SJSA1 (cell line): Measurements from ENCODE around the gene DNAI4. TPM values are rescaled to one million over a fixed set of nuclear protein-coding genes. Genes with fewer than 3 reads are reported as not detected.
A peak's percentile ranks its signal among the peaks of the same experiment; 100 is the strongest.

Source experiments
- DNase-seq, 2 experiments: peaks; one replicate each; pipeline ENCODE4 v3.0.0-alpha.2; 2015 to 2020; ENCODE audit warnings: low spot score in 2 of 2, low read depth in 1 of 2
- H3K27ac ChIP-seq: fragments of 250-450 bp; sonication (Bioruptor Pico); 2 replicates; pipeline ENCODE4 v1.5.1; 2020; ENCODE audit warnings: mild to moderate bottlenecking, moderate library complexity
- H3K27me3 ChIP-seq: fragments of 250-450 bp; sonication (Bioruptor Pico); replicated peaks from 2 replicates; pipeline ENCODE4 v1.5.1; 2020; ENCODE audit warnings: mild to moderate bottlenecking, moderate library complexity
- H3K36me3 ChIP-seq: fragments of 250-450 bp; sonication (Bioruptor Pico); 2 replicates; pipeline ENCODE4 v1.5.1; 2020; ENCODE audit warnings: mild to moderate bottlenecking
- H3K4me1 ChIP-seq: fragments of 250-450 bp; sonication (Bioruptor Pico); replicated peaks from 2 replicates; pipeline ENCODE4 v1.6.1; 2021; ENCODE audit warnings: mild to moderate bottlenecking
- H3K4me3 ChIP-seq: fragments of 250-450 bp; sonication (Bioruptor Pico); 2 replicates; pipeline ENCODE4 v1.5.1; 2020; ENCODE audit warnings: mild to moderate bottlenecking
- H3K9me3 ChIP-seq: fragments of 250-450 bp; sonication (Bioruptor Pico); replicated peaks from 2 replicates; pipeline ENCODE4 v1.5.1; 2020; ENCODE audit warnings: mild to moderate bottlenecking
- total RNA-seq: library from RNA; depleted of rRNA; stranded (reverse); fragments of >200 nt; shearing (Covaris generic); gene quantifications from 2 replicates; pipeline ENCODE4 v1.2.3, GENCODE V29; 2014

Gene DNAI4
- total RNA-seq, 1 experiment from 2014 or later = 2.6 TPM

DNA sequence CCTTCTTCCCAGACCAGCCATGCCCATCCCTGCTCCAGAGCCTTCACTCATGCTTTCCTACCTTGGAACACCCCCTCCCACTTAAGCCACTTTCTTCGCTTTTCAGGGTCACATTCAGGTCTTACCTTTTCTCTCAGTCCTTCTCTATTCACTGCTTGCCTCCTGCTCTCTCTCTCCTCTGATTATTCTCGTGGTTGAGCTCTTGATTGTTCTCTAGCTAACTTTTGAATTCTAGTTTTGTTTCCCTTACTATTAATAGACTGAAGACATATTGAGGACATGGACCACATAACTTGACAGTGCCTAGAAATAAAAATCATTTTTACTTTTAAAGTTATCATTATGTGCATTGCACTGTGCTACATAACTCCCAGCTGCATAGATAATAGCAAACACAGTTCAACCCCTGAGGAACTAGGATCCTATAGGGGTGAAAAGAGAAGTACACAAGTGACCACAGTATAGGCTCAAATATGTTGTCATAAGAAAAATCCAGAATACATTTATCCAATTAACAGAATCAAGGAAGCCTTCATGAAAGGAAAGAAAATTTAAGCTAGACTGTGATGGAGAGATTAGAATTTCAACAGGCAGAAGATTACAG, 145.1 kb downstream of the DNAI4 start:
- no peak for DNase-seq
- no peak overlapping the region for H3K4me3 ChIP-seq
- H3K27ac ChIP-seq = no peak overlapping the region

DNA sequence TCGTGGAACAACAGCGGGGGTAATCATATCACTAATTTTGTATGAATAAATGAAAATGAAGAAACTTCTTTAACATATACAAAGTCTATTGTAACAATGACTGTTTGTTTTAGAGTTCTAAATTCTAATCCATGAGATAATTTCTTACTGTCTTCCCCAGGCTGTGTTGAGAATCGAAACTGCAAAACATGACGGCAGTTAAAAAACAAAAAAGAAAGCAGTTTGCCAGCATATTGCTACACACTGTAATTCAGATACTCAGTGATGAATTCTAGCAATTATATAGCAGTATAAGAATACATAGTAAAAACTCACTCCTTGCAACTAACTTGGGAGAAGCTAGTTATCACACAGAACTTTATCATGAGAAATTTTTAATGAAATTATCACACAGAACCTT, 145.7 kb downstream of the DNAI4 start:
- Histone ChIP-seq H3K4me1 (no peaks in the 10 kb centered on the region), H3K9me3 (no peaks in the 10 kb centered on the region), H3K27ac (no peak overlapping the region), H3K27me3 (peaks cover 7% of the 10 kb centered on the region; the same call in 1 of the 2 replicates), H3K36me3 (no peaks in the 10 kb centered on the region), H3K4me3 (peak overlapping the region; percentile 17)
- no peak for DNase-seq

More for the DNA sequence above, 145.1 kb downstream of the DNAI4 start:
- H3K4me1 ChIP-seq = no peaks in the 10 kb centered on the region
- no peaks in the 10 kb centered on the region for H3K36me3 ChIP-seq
- H3K9me3 ChIP-seq = no peaks in the 10 kb centered on the region
- H3K27me3 ChIP-seq = peaks cover 7% of the 10 kb centered on the region; the same call in 1 of the 2 replicates

DNA sequence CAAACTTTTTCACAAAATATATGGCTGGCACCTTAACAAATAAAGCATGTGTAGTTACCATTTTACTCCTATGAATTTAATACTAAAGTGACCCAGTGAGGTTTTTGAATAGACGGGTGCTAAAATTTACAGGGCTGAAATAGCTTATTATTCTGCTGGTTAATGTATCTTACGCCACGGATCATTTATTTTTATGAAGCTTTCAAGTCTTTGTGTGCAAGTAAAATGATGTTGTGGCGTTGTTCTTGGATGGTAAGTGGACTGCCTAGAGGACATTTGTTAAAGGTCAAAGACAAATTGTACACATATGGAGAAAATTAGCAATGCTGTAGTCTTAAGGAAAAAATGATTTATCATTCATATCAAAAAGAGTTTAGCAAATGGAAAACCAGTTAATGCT, 146.4 kb downstream of the DNAI4 start:
- no peak for DNase-seq
- Histone ChIP-seq H3K27ac (no peak overlapping the region), H3K36me3 (no peaks in the 10 kb centered on the region), H3K9me3 (no peaks in the 10 kb centered on the region), H3K27me3 (peaks cover 7% of the 10 kb centered on the region; the same call in 1 of the 2 replicates), H3K4me1 (no peaks in the 10 kb centered on the region), H3K4me3 (no peak overlapping the region)

DNA sequence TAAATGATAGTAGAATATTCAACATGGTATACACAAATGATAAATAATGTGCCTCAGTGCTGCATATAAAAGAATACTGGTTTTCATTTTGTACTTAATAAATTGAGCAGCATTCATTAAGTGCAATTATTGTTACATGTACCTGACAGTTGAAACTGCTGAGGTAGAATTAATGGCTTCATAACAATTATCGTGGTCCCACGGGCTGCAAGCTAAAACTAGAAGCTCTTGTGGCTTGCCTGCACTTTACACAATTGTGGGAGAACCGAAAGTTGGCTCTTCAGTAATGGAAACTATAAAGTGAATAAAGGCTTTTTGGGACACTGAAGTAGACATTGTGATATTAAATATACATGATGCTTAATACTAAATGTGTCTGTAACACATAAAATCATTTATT, 146.8 kb downstream of the DNAI4 start:
- H3K36me3 ChIP-seq = no peaks in the 10 kb centered on the region
- no peaks in the 10 kb centered on the region for H3K4me1 ChIP-seq
- H3K4me3 ChIP-seq = no peak overlapping the region
- H3K9me3 ChIP-seq = no peaks in the 10 kb centered on the region
- no peak overlapping the region for H3K27ac ChIP-seq
- no peak for DNase-seq
- peaks cover 7% of the 10 kb centered on the region; the same call in 1 of the 2 replicates for H3K27me3 ChIP-seq

DNA sequence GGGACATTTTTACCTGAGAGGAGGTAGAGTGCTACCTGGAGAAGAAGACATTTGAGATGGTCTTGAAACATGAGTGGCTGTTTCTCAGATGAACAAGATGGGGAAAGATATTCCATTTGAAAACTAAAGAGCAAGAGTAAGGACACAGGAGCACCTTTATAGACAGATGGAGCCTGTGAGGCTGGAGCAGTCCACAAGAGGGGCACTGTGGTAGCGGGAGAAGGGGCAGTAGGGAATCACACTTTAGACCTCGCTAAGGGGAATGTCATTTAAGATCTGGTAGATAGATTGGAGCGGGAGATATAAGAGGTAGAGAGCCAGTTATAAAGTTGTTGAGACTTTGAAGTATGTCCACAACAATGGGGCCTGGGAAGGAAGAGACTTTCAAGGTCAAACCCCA, 149.0 kb downstream of the DNAI4 start:
- DNase-seq = no peak
- no peaks in the 10 kb centered on the region for H3K4me1 ChIP-seq
- H3K4me3 ChIP-seq = no peak overlapping the region
- H3K27ac ChIP-seq = no peak overlapping the region
- H3K9me3 ChIP-seq = no peaks in the 10 kb centered on the region
- H3K27me3 ChIP-seq = peaks cover 7% of the 10 kb centered on the region; the same call in 1 of the 2 replicates
- H3K36me3 ChIP-seq = no peaks in the 10 kb centered on the region

DNA sequence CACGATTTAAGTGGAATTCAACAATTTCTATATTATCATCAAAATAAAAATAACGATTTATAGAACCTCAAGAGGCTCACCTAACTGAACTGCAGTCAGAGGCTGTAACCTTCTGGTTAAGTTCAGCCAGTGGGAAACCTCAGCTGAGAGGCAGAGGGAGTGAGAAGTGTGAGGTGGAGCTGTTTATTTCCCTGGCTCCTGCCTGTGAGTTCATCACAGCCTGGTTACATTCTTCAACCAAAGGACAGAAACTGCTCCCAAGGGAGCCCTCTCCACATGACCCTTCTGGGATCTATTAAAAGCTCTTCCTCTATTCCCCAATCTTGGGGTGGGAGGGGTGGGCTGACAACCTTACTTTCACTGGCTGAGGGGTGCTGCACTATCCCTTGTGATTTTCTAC, 150.2 kb downstream of the DNAI4 start:
- Histone ChIP-seq H3K4me3 (no peak overlapping the region), H3K4me1 (no peaks in the 10 kb centered on the region), H3K9me3 (no peaks in the 10 kb centered on the region), H3K27ac (no peak overlapping the region), H3K27me3 (peaks cover 7% of the 10 kb centered on the region; the same call in 1 of the 2 replicates), H3K36me3 (no peaks in the 10 kb centered on the region)
- DNase-seq = no peak

DNA sequence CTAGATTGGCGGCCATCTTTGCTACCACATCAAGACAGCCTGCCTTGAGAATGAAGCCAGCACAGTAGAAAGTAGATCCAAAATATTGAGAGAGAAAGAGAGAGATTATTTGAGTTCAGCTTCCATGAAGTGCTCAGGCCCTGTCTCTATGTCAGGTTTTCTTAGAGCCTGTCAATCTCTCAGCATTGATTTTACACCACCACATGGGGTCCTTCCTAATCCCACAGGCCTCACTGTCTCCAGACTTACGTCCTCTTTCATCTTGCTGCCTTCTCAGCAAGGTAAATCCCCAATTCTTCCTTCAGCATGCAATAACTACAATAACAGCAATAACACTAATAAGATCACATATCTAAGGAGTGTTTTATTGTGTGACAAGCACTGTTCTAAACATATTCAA, 151.4 kb downstream of the DNAI4 start:
- Histone ChIP-seq H3K4me1 (no peaks in the 10 kb centered on the region), H3K36me3 (no peaks in the 10 kb centered on the region), H3K27me3 (peaks cover 5% of the 10 kb centered on the region; the same call in 1 of the 2 replicates), H3K4me3 (no peak overlapping the region), H3K9me3 (no peaks in the 10 kb centered on the region), H3K27ac (no peak overlapping the region)
- no peak for DNase-seq

DNA sequence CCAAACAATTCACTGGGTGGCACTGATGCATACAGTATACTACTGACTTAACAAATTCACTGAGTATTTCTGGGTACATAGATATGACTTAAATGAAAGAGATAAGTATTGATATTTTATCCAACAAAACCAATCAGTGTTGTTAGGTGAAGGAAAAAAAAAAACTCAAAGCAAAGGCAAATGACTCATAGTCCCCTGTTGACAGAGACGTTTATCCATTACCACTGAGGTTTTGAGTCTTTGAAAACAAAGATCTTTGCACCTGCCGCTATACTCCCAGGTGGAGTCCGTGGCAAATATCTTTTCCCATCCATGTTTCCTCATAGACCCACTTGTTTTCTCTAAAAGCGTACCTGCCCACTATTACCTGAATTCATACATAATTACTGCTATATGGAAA, 154.0 kb downstream of the DNAI4 start:
- no peak overlapping the region for H3K27ac ChIP-seq
- H3K9me3 ChIP-seq = no peaks in the 10 kb centered on the region
- no peaks in the 10 kb centered on the region for H3K27me3 ChIP-seq
- H3K4me1 ChIP-seq = no peaks in the 10 kb centered on the region
- H3K4me3 ChIP-seq = no peak overlapping the region
- no peaks in the 10 kb centered on the region for H3K36me3 ChIP-seq
- no peak for DNase-seq

DNA sequence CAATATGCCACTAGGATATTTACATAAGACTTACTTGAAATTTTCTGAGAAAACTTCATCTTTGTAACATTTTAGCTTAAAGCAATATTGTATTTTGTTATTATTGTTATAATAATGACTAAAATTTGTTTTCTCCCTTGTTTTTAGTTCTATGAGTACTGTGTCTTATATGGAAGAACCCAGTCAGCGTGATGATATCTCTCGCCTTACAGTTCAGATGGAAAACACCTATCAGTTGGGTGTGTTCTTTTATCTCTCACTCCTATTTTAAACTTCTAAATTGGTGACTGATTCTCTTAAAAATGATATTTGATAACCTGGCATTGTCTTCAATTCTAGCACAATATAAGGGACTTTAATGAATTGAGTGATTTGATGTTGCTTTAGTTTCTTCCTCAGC, 154.4 kb downstream of the DNAI4 start:
- H3K27ac ChIP-seq = no peak overlapping the region
- no peak for DNase-seq
- H3K4me3 ChIP-seq = no peak overlapping the region
- no peaks in the 10 kb centered on the region for H3K27me3 ChIP-seq
- H3K36me3 ChIP-seq = no peaks in the 10 kb centered on the region
- no peaks in the 10 kb centered on the region for H3K4me1 ChIP-seq
- H3K9me3 ChIP-seq = no peaks in the 10 kb centered on the region

DNA sequence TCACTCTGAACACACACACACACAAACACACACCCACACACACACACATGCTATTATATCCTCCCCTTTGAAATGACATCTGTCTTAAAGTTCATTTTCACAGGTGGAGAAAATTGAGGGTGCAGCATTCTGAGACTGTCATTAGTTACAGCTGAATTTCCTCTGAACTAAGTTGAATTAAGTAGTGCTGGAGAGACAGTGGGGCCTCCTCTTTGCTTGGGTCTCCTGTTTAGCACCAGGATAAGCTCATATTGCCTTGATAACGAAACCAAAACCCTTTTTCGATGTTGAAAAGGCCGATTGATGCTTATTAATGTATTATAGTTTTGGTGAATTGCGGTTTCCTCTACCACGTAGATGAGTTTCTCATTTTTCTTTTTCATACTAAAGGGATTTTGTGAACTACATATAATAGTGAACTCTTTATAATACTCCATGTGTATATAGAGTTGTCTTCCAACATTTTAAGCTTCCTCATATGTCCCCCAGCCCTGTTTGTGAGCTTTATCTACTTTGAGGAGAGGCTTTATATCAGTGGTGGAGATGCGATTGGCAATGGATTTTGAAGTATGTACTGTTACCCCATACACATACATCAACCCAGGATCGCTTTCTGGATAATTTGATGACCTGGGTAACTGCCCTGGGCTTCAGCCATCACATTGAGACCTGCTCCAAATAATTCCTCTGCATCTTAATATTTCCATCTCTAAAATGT, 155.0 kb downstream of the DNAI4 start:
- H3K27ac ChIP-seq = no peak overlapping the region
- no peaks in the 10 kb centered on the region for H3K4me1 ChIP-seq
- no peaks in the 10 kb centered on the region for H3K27me3 ChIP-seq
- DNase-seq = no peak
- H3K4me3 ChIP-seq = peak overlapping the region; percentile 9; the same call in 1 of the 2 replicates
- no peaks in the 10 kb centered on the region for H3K9me3 ChIP-seq
- H3K36me3 ChIP-seq = no peaks in the 10 kb centered on the region

DNA sequence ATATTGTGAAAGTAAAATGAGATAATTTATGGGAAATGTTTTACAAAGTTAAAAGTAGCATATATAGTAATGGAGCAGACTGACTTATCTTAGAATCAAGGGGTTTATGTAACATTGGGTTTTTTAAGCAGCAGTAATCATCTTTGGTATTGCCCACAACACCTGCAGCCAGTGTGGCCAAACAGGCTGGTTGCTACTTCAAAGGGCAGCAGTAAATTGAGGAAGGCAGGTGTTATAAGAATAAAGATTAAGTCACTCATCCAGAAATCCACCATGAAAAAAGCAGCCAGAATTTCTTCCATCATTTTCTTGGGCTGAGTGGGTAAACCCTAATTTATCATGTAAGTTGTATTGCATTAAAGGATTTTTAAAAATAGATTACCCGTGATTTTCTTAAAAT, 155.7 kb downstream of the DNAI4 start:
- Histone ChIP-seq H3K9me3 (no peaks in the 10 kb centered on the region), H3K36me3 (no peaks in the 10 kb centered on the region), H3K27me3 (no peaks in the 10 kb centered on the region), H3K27ac (no peak overlapping the region), H3K4me1 (no peaks in the 10 kb centered on the region), H3K4me3 (no peak overlapping the region)
- DNase-seq = no peak

DNA sequence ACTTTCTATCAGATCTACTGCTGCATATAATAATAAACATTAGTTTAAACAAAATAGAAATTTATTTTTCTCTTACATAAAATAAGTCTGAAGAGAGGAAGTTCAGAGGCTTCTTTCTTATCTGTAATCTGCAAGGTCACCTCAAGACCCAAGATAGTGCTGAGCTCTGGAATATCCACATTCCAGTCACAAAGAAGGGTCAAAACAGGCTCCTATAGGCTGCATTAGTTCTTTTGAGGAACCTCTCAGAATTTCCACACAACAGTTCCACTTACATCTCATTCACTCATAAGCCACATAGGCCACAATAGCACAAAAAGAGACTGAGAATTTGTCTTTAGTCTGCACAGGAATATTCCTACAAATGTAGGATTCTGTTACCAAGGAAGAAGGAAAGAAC, 157.0 kb downstream of the DNAI4 start:
- Histone ChIP-seq H3K4me3 (no peak overlapping the region), H3K27ac (no peak overlapping the region), H3K27me3 (no peaks in the 10 kb centered on the region), H3K4me1 (no peaks in the 10 kb centered on the region), H3K36me3 (no peaks in the 10 kb centered on the region), H3K9me3 (no peaks in the 10 kb centered on the region)
- no peak for DNase-seq

DNA sequence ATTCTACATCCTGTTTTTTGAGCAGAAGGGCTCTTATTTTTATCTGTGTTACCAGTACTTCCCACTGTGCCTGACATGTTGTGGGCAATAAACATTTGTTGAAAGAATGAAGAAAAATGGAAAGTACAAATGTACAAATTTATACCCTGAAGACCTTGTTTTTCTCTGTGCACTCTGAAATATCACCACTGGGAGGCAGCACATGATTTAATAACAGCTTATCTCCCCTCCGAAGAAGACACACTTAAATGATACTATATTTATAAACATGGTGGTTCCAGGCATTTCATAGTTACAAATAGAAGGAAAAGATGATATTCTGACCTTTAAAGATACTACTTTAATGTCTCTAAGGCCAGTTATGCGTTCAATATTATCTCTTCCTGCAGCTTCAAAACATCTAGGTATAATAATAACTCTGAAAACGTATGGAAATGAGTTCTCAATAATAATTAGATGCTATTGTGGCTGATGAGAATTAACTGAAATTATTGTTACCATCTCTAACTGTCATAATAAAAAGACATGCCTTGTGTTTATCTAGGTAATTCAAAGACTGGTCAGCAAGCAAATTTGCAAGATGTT, 159.6 kb downstream of the DNAI4 start:
- DNase-seq = peak in 1 of 2 experiments; percentile 33
- no peaks in the 10 kb centered on the region for H3K36me3 ChIP-seq
- no peak overlapping the region for H3K27ac ChIP-seq
- H3K4me1 ChIP-seq = no peaks in the 10 kb centered on the region
- H3K4me3 ChIP-seq = no peak overlapping the region
- no peaks in the 10 kb centered on the region for H3K9me3 ChIP-seq
- no peaks in the 10 kb centered on the region for H3K27me3 ChIP-seq
